Left lung (tissue), 10 donors: ENCODE results near the gene SPRED3. TPM values are rescaled to one million over a fixed set of nuclear protein-coding genes. Genes with fewer than 3 reads are reported as not detected.
A peak's percentile ranks its signal among the peaks of the same experiment; 100 is the strongest.

Experiments
- ATAC-seq: fragments of 200-7000 bp; cut with Tn5 transposase; one replicate; pipeline ENCODE4 v1.9.1; 2020; ENCODE audit warnings: moderate library complexity
- DNase-seq, 4 donors: peaks; one replicate each; pipeline ENCODE4 v3.0.0-alpha.2; 2013 to 2020
- H3K27ac ChIP-seq, 2 donors: fragments of 200-600 bp; sonication (generic) in 1 of 2; one replicate each; pipeline versions ENCODE4 v1.5.0 to v1.8.0; 2020 to 2021
- H3K27me3 ChIP-seq, 2 donors: fragments of 200-600 bp; sonication (generic) in 1 of 2; one replicate each; pipeline versions ENCODE4 v1.5.0 to v1.8.0; 2020 to 2021
- H3K36me3 ChIP-seq, 2 donors: fragments of 200-600 bp; sonication (generic) in 1 of 2; one replicate each; pipeline versions ENCODE4 v1.5.0 to v1.8.0; 2020 to 2021
- H3K4me1 ChIP-seq, 2 donors: fragments of 200-600 bp; one replicate each; pipeline ENCODE4 v1.8.0; 2021
- H3K4me3 ChIP-seq, 2 donors: fragments of 200-600 bp; sonication (generic) in 1 of 2; one replicate each; pipeline versions ENCODE4 v1.5.0 to v1.8.0; 2020 to 2021; ENCODE audit warnings: mild to moderate bottlenecking in 1 of 2
- H3K9me3 ChIP-seq, 2 donors: fragments of 200-600 bp; sonication (generic) in 1 of 2; one replicate each; pipeline versions ENCODE4 v1.5.0 to v1.8.0; 2020 to 2021
- CTCF ChIP-seq, 2 donors: fragments of 200-600 bp; sonication (generic) in 1 of 2; IDR thresholded peaks; one replicate each; pipeline versions ENCODE4 v1.5.0 to v1.8.0; 2021; ENCODE audit warnings: antibody characterized with exemption in 2 of 2
- intact Hi-C, 2 donors: fragments of 100-400 bp; cut with DNase I; formaldehyde crosslinking; loops; one replicate each; pipeline versions ENCODE4 v1.11.2 to v1.14.2; 2022
- polyA plus RNA-seq, 6 donors: library from polyadenylated mRNA; unstranded; fragments of 120-200 nt; gene quantifications; one replicate each; pipeline ENCODE4 v1.2.1, GENCODE V29; 2013; ENCODE audit not compliant: insufficient read length in 6 of 6
- total RNA-seq, 2 donors: library from RNA; stranded (reverse); fragmentation: NEBNext Ultra II Directional; extraction: Animal tissue kit (Norgen Biotek cat#: 25700); gene quantifications; one replicate each; pipeline ENCODE4 v1.2.1, GENCODE V29; 2021
- donor health status: DM: no; HTN: yes; CAD: no.
- donor health status: DM: no; HTN: no; CAD: no.

The SPRED3 gene
- total and polyA plus RNA-seq, 8 donors = 0.27 to 1.9 (median 0.38) TPM

- ATAC-seq = no peak
- Histone ChIP-seq H3K9me3 (no peaks in the 10 kb centered on the region), H3K4me1 (peaks cover 10 to 34% of the 10 kb centered on the region in 2 donors), H3K27me3 (peaks cover 0 to 43% of the 10 kb centered on the region in 2 donors), H3K27ac (no peak overlapping the region), H3K4me3 (no peak overlapping the region), H3K36me3 (peaks cover 0 to 76% of the 10 kb centered on the region in 2 donors)
- DNase-seq = no peak
- intact Hi-C loops = no loop called here
- no peak for TF ChIP-seq CTCF (IDR thresholded peaks at IDR 0.05)
These were observed 4.8 kb upstream of the SPRED3 start for GRCh38 chr19:38383743-38384142.

- DNase-seq (no peak), ATAC-seq (no peak)
- TF ChIP-seq CTCF (IDR thresholded peaks at IDR 0.05) = no peak
- H3K27ac ChIP-seq = no peak overlapping the region
- no peak overlapping the region for H3K4me3 ChIP-seq
- intact Hi-C loops = no loop called here
- peaks cover 0 to 49% of the 10 kb centered on the region in 2 donors for H3K27me3 ChIP-seq
- H3K4me1 ChIP-seq = peaks cover 17 to 40% of the 10 kb centered on the region in 2 donors
- H3K9me3 ChIP-seq = no peaks in the 10 kb centered on the region
- peaks cover 0 to 69% of the 10 kb centered on the region in 2 donors for H3K36me3 ChIP-seq
These were observed 4.1 kb upstream of the SPRED3 start for GRCh38 chr19:38384209-38385027.

GRCh38 chr19:38385057-38385803 lies 3.3 kb upstream of the SPRED3 start:
- Histone ChIP-seq H3K36me3 (peaks cover 0 to 61% of the 10 kb centered on the region in 2 donors), H3K9me3 (no peaks in the 10 kb centered on the region), H3K27ac (no peak overlapping the region), H3K4me3 (no peak overlapping the region), H3K27me3 (peaks cover 0 to 57% of the 10 kb centered on the region in 2 donors), H3K4me1 (peaks cover 17 to 42% of the 10 kb centered on the region in 2 donors)
- ATAC-seq = no peak
- intact Hi-C loops = no loop called here
- TF ChIP-seq CTCF (IDR thresholded peaks at IDR 0.05) = no peak
- peak in 1 of 4 donors; percentile 78 for DNase-seq

- no peaks in the 10 kb centered on the region for H3K9me3 ChIP-seq
- H3K27me3 ChIP-seq = peaks cover 0 to 62% of the 10 kb centered on the region in 2 donors
- ATAC-seq (no peak), DNase-seq (peak in 1 of 4 donors; percentile 82)
- intact Hi-C loops = no loop called here
- no peak for TF ChIP-seq CTCF (IDR thresholded peaks at IDR 0.05)
- H3K4me3 ChIP-seq = no peak overlapping the region
- peaks cover 0 to 55% of the 10 kb centered on the region in 2 donors for H3K36me3 ChIP-seq
- H3K4me1 ChIP-seq = peaks cover 17 to 42% of the 10 kb centered on the region in 2 donors
- H3K27ac ChIP-seq = no peak overlapping the region
These were observed 2.7 kb upstream of the SPRED3 start for GRCh38 chr19:38385804-38386257.
